ENCODE data around the gene KISS1R.

KISS1R gene

DNA sequence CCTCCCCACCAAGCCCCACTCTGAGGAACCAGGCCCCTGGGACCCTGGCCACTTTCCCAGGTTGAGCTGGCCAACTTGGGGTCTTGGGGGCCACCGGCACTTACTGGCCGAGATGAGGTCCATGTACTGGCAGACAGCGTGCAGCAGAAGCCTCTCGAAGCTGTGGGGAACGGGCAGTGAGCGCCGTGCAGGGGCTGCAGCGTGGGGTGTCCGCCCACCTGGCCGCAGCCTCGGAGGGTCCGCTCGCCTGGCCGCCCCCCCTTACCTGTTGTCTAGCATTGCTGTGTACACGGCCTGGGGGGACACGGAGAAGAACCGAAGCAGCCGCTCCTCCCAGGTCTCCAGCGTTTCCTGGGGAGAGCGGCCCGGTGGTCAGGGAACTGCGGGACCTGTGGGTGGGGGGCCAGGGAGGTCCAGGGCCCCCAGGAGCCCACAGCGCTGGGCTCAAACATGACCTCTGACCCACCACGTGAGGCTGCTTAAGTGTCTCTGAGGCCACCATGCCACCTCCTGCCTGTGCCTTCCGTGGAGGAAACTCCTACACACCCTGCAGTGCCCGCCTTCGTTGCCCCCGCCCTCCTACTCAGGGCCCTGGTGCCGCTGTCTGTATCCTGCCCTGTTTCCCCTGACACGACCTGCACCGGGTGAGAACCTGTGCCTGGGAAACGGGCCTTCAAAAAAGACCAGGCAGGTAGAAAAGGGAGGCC lies 17.6 kb upstream of the KISS1R start:
- no peak for DNase-seq (ENCODE audit: low read depth in 2 of 2)

DNA sequence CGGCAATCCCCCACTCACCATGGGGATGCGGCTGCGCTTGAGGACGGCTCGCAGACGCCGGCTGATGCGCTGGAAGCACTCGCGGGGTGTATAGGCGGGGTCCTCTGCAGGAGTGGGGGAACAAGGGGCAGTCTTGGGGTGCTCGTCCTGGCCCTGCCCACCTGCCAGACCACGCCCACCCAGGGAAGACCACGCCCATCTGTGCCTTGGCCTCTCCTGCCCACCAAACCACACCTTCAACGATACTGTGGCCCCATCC lies 17.2 kb upstream of the KISS1R start:
- no peak for DNase-seq (ENCODE audit: low read depth in 2 of 2)

DNA sequence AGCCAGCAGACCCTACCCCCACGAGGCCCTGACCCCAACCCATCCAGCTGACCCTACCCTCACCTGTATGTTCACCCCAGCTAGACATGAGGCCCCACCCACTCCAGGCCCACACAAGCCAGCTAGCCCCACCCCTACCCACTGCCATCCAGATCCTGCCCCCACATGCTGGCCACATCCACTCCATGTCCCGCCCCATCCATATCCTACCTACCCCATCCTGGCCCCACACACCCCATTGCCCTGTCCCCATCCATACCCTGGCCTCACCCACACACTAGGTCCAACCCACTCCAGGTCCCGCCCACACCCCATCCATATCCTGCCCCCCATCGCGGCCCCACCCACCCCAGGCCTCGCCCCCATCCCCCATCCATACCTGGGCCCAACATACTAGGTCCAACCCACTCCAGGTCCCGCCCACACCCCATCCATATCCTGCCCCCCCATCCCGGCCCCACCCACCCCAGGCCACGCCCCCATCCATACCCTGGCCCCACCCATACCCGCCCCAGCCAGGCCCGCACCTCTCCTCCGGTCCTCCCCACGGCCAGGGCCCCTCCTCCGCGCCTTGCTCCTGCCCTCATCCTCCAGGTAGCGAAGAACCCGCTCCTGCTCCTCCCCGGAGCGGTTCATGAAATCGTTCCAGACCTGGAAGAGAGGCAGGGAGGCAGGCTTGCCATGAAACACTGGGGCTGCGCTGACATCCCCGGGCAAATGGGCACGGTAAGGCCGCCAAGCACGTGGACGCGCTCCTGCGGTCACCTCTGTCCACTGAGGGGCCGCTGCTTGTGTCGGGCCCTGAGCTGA lies 16.6 kb upstream of the KISS1R start:
- DNase-seq (ENCODE audit: low read depth in 2 of 2) = no peak

DNA sequence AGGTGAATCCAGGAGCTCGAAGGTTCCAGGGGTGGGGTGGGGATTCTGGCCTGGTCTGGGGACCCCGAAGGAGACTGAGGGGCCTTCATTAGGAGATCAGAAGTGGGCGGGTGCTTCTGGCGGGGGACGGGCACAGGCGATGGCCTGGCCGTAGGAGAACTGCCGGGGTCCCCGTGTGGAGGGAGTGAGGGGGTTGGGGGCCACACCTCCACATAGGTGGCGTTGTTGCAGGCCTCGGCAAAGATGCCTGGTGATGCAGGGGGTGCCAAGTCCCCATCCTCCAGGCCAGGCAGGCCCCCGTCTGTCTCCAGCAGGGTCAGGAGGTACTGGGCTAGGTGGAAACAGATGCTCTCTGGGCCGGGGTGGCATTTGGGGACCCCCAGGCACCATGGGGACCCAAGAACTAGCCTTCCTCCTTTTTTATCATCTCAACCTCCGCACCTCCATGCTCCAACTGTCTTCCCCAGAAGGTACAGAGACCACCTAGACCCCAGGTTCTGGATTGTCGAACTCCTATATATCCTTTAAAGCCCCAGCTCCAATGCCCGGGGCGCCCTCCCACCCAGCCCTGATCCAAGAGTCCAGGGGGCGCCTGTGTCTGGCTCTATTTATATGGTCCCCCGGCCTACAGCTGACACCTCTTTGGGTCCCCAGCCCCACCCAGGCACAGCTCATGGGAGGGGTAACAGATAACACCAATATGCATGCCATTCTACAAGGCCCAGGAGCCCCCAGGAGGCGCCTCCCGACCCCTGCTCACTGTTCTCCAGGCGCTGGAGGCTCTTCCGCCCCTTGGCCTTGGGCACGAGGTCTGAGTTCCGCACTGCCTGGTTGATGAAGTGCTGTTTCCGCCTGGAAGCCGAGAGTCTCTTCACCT lies 15.7 kb upstream of the KISS1R start:
- no peak for DNase-seq (ENCODE audit: low read depth in 2 of 2)

DNA sequence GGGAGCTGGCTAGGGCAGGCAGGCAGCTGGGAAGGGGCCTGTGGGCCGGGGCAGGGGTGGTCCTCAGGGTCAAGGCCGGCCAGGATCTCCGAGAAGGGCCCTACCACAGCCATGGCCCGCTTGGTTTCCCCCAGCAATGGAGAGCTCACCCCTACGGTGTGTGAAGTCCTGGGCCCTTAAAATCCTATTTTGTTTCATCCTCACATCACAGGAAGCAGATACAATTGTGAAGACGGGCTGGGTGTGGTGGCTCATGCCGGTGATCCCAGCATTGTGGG lies 15.1 kb upstream of the KISS1R start:
- DNase-seq (ENCODE audit: low read depth in 2 of 2) = no peak

DNA sequence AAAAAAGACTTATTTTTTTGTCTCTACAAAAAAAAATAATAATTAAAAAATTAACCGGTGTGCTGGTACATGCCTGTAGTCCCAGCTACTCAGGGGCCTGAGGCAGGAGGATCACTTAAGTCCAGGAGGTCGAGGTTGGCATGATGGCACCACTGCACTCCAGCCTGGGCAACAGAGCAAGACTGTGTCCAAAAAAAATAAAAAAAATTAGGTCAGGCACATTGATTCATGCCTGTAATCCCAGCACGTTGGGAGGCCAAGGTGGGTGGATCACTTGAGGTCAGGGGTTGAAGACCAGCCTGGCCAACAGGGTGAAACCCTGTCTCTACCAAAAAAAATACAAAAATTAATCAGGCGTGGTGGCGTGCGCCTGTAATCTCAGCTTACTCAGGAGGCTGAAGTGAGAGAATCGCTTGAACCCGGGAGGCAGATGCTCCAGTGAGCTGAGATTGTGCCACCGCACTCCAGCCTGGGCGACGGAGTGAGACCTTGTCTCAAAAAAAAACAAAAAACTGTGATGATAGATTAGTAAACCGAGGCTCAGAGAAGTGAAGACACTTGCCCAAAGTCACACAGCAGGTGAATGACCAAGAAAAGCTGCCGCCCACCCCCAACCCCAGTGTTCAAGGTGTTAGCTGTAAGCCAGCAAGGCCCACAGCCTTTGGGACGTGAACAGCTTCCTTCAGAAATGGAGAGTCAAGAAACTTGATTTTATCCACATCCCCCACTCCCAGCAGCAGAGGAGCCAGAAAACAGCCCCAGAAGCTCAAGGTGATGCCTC lies 14.5 kb upstream of the KISS1R start:
- no peak for DNase-seq (ENCODE audit: low read depth in 2 of 2)

DNA sequence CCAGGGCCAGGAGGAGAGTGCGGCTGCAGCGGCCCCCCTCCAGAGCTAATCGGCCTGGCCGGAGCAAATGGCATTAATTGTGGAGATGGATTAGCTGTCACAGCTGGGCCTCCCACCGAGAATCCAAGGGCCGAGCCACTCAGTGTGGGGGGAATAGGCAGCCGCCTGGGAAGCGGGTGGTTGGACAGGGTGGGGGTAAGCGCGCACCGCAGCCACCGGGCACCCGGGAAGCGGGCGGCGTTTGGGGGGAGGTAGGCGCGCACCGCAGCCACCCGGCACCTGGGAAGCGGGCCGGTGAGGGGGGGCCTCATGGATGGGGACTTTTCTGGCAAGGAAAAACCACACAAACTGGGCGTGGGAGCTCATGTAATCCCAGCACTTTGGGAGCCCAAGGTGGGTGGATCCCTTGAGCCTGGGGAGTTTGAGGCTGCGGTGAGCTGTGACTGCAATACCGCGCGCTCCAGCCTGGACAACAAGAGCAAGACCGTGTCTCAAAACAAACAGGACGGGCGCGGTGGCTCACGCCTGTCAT lies 13.8 kb upstream of the KISS1R start:
- no peak for DNase-seq (ENCODE audit: low read depth in 2 of 2)

DNA sequence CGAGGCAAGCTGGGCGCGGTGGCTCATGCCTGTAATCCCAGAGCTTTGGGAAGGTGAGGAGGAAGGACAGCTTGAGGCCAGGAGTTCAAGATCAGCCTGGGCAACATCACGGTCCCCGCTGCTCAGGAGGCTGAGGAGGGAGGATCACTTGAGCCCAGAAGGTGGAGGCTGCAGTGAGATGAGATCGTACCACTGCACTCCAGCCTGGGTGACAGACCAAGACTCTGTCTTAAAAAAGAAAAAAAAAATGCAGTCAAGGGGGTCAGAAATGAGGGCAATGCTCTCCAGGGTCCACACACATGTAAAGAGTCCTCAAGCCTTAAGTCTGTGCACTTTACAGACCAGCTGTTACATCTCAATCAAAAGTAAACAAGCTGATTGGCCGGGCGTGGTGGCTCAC lies 12.6 kb upstream of the KISS1R start:
- no peak for DNase-seq (ENCODE audit: low read depth in 2 of 2)

DNA sequence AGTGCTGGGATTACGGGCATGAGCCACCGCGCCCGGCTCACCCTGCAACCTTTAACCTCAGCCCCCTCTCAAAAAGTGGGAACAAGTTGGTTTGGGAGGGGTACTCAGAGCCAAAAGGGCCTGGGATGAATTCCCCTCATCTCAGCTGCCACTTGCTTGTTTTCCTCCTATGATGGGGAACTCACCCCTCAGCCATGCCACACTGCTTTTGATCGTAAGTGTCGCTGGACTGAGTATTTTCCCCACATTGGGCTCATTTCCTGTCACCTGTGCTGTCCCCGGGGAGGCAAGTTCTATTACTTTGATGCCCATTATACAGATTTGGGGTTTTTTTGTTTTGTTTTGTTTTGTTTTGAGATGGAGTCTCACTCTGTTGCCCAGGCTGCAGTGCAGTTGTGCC lies 10.7 kb upstream of the KISS1R start:
- no peak for DNase-seq (ENCODE audit: low read depth in 2 of 2)

DNA sequence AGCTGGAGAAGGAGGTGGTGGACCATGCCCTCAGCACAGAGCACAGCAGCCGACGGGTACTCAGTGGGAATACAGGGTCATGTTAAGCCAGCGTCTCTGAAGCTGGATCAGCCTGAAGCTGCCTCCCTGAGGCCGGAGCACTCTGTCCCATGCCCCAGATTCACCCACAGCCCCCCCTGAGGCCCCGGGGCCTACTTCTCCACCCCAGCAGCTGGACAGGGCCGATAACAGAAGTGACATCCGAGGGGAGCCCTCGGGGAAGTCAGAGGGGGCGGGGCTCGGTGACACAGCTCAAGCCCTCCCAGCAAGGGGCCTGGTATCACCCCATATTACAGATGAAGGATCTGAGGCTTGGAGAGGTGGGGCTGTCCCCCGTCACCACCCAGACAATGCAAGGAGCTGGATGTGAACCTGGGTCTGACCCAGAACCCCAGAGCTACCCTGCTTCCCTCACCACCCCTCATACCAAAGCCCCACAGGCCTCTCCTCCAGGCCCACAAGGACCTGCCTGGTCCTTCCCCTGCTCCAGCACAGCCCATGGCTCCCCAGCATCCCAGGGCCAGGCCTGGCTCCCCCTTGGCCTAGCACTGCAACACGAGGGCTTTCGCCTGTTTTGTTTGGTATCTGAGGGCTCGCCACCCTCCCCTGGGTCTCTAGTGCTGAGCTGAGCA lies 9.8 kb upstream of the KISS1R start:
- DNase-seq (ENCODE audit: low read depth in 2 of 2) = no peak

DNA sequence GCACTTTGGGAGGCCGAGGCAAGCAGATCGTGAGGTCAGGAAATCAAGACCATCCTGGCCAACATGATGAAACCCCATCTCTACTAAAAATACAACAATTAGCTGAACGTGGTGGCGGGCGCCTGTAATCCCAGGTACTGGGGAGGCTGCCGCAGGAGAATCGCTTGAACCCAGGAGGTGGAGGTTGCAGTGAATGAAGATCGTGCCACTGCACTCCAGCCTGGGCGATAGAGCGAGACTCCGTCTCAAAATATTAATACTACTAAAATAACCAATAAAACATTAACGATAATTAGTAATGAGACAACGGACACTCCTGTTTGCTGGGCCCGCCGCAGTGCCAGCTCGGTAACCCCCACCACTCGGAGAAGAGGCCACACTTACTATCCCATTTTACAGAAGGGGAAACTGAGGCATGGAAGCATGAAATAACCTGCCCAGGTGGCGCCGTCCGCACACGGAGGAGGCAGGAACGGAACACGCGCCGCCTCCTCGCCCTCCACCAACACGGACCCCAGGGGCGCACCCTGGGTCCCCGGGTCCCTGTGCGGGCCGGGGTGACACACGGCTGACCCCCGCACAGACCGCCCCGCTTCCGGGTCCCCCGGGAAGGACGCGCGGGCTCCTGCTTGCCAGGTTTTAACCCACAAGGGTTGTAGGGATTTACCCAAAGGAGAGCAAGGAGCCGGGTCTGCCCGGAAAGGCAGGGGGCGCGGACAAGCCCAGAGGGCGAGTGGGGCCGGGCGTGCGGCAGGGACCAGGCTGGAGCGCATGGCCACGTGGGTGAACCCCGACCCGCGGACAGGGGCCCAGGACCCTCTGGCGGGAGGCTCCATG lies 5.7 kb upstream of the KISS1R start:
- no peak for DNase-seq (ENCODE audit: low read depth in 2 of 2)

DNA sequence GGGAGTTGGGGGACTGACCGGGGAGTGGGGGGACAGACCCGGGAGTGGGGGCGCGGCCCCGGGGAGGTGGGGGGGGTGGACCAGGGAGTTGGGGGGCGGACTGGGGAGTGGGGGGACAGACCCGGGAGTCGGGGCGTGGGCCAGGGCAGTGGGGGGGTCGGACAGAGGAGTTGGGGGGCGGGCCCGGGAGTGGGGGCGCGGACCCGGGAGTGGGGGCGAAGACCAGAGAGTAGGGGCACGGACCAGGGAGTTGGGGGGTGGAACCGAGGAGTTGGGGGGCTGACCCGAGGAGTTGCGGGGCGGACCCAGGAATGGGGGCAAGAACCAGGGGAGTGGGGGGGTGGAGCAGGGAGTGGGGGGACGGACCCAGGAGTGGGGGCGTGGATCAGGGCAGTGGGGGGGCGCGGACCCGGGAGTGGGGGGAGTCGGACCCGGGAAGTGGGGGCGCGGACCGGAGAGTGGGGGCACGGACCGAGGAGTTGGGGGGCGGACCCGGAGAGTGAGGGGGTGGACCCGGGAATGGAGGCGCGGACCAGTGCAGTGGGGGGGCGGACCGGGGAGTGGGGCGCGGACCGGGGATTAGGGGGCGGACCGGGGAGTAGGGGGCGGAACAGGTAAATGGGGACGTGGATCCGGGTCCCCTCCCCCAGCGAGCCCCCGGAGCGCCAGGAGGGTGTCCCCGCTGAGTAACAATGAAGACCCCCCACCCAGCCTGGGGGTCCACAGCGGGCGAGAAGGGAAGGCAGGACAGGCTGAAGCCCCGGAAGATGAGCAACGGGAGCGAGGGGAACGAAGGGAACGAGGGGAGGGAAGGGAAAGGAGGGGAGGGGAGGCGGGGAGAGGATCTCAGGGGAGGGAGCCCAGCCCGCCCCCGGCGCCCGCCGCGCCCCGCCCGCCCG lies 4.7 kb upstream of the KISS1R start:
- no peak for DNase-seq (ENCODE audit: low read depth in 2 of 2)

DNA sequence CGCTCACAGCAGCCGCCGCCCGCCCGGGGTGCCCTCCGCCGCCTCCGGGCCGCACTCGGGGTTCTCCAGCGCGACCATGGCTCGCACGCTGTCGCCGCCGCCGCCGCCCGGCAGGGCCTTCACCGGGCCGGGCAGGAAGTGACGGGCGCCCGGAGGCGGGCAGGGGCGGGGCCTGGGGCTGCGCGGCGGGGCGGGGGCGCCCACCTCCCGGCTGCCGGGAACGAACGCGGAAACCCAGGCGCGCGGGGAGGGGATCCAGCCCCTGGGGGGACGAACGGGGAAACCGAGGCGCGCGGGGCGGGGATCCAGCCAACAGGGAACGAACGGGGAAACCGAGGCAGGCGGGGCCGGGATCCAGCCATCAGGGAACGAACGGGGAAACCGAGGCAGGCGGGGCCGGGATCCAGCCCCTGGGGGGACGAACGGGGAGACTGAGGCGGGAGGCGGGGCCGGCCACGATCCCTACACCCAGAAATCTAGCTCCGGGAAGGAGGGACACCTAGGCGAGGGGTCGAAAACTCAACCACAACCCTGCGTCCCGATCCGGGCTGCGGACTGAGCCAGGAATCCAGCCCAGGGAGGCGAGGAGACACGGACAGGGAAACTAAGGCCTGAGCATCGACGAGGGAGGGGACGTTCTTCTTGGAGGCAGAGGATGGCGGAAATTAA lies 3.9 kb upstream of the KISS1R start, which contains the start of gene R3HDM4:
Gene R3HDM4 (minus strand): TSS at position 140 of the 669 bp plus-strand sequence. CDS start 62 bp downstream, at position 78.
- peak in 1 of 2 donors; percentile 82 for DNase-seq (ENCODE audit: low read depth in 2 of 2)

DNA sequence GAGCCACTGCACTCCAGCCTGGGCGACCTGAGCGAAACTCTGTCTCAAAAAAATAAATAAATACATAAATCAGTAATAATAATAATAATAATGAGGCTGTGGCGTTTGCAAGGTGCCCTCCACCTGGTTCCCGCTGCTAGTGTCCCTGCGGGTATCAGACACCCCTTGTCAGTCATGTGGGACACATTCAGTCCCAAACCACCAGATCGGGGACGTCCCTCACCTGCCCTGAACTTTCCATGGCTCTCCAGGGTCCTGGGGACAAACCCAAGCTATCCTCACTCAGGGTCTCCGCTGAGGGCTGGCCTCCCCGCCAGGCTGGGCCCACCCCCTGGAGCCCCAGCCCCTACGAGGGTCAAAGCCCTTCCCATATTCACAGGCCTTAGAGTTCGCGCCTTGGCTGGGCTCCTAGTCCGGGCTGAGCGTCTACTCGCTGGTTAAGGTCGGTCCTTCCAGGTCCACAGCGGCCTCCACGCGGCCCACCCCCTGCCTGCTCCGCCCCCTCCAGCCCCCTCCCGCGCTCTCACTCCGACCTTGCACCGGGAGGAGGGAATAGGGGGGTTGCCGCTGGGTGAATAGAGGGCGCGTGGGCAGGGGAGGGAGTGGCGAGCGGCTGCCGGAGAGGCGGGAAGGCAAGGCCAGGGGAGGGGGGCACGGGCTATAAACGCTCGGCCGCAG lies 349 bp upstream of the KISS1R start:
- DNase-seq (ENCODE audit: low read depth in 2 of 2) = no peak

DNA sequence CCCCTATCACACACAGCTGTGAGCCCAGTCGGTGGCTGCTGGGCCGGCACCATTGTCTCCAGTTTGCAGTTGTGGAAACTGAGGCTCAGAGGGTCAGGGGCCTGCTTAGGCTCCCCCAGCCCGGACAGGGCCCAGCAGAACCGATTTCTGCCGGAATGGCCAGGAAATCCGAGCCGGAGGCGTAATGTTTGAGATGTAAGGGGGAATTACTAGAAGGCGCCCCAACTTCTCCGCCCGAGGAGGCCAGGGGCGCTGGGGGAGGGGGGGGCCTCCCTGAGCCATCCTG lies 962 bp downstream of the KISS1R start:
- no peak for DNase-seq (ENCODE audit: low read depth in 2 of 2)

DNA sequence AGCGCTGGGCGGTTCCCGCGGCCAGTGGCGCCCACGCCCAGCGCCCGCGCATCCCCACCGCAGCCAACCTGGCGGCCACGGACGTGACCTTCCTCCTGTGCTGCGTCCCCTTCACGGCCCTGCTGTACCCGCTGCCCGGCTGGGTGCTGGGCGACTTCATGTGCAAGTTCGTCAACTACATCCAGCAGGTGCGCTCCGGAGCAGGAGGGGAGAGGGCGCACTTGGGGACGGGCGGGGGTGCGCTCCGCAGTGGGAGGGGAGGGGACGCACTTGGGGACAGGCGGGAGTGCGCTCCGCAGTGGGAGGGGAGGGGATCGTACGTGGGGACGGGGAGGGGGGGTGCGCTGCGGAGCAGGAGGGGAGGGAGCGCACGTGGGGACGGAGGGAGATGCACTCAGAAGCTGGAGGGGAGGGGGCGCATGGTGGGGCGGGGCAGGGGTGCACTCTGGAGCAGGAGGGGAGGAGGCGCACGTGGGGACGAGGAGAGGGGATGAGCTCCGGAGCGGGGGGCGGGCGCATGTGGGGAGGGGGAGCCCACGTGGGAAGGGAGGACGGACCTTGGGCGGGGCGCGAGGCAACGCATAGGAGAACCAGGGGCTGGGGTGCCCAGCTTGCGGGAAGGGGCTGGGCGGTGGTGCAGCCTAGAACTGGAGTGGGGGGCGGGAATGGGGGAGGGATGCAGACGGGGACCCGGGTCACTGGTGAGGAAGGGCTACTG lies 1.5 kb downstream of the KISS1R start:
- DNase-seq (ENCODE audit: low read depth in 2 of 2) = no peak

DNA sequence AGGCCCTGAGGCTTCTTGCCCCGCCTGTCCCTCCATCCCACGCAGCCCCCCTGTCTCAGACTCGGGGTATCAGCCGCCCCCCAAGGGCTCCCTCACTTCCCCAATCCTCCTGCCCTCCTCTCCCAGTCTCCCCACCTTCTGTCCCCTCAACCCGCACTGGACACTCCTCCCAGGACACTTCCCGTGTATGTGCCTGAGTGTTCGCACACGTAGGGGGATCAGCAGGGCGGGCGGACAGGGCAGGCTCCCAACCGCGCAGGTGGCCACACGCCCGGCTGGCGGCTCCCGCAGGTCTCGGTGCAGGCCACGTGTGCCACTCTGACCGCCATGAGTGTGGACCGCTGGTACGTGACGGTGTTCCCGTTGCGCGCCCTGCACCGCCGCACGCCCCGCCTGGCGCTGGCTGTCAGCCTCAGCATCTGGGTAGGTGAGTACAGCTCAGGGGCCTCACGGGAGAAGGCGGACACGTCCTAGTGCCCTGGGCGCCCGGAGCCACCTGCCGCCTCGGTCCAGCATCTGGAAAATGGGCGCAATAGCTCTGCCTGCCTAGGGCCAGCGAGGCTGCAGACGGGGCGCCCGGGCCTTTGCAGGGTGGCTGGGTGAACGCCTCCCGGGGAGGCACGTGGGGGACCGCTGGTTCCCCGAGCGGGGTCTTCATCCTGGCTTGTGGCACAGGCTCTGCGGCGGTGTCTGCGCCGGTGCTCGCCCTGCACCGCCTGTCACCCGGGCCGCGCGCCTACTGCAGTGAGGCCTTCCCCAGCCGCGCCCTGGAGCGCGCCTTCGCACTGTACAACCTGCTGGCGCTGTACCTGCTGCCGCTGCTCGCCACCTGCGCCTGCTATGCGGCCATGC lies 2.3 kb downstream of the KISS1R start:
- no peak for DNase-seq (ENCODE audit: low read depth in 2 of 2)
